ENCODE results near the gene ARHGAP24. TPM values are rescaled to one million over a fixed set of nuclear protein-coding genes. Genes with fewer than 3 reads are reported as not detected.
"Not testable (repeated sequence)": the region's sequence is repeated elsewhere in the genome, so short reads cannot be mapped to it uniquely, and the experiment has no call there.

Gene ARHGAP24
- total and polyA plus RNA-seq, 5 donors from 2014 or later, result 0.14 to 0.53 (median 0.35) TPM; not detected in 2

GRCh38 chr4:85498068-85498733 lies 23.3 kb downstream of the ARHGAP24 start:
- no peak for DNase-seq
- Mint-ChIP-seq H3K9me3 (peaks cover 0 to 14% (median 2%) of the 10 kb centered on the region in 7 donors), H3K4me3 (no peak overlapping the region), H3K27ac (no peak overlapping the region), H3K27me3 (no peaks in the 10 kb centered on the region), H3K4me1 (no peaks in the 10 kb centered on the region), H3K36me3 (no peaks in the 10 kb centered on the region)
- H3K4me1 ChIP-seq (ENCODE audit: control insufficient read depth, insufficient read depth, low read length, poor library complexity, severe bottlenecking), result no peaks in the 10 kb centered on the region
- no peaks in the 10 kb centered on the region for H3K9me3 ChIP-seq (ENCODE audit: control insufficient read depth in 2 of 2, low read length in 2 of 2)
- no peaks in the 10 kb centered on the region for H3K36me3 ChIP-seq (ENCODE audit: control insufficient read depth, insufficient read depth, low read length)
- no peak overlapping the region for H3K4me3 ChIP-seq (ENCODE audit: low read depth, low read length)
- H3K27me3 ChIP-seq (ENCODE audit: control insufficient read depth, insufficient read depth, low read length), result no peaks in the 10 kb centered on the region
- H3K27ac ChIP-seq (ENCODE audit: insufficient read depth, low read length, poor library complexity, severe bottlenecking), result no peak overlapping the region
- peak; percentile 46 to 71 for ATAC-seq (ENCODE audit: low read depth in 2 of 2)

- no peaks in the 10 kb centered on the region for H3K36me3 ChIP-seq (ENCODE audit: control insufficient read depth, insufficient read depth, low read length)
- Mint-ChIP-seq H3K27me3 (no peaks in the 10 kb centered on the region), H3K4me1 (no peaks in the 10 kb centered on the region), H3K36me3 (no peaks in the 10 kb centered on the region), H3K4me3 (no peak overlapping the region), H3K27ac (no peak overlapping the region), H3K9me3 (peaks cover 0 to 15% (median 1%) of the 10 kb centered on the region in 7 donors)
- ATAC-seq (ENCODE audit: low read depth in 2 of 2) (no peak), DNase-seq (no peak)
- H3K9me3 ChIP-seq (ENCODE audit: control insufficient read depth in 2 of 2, low read length in 2 of 2), result no peaks in the 10 kb centered on the region
- no peaks in the 10 kb centered on the region for H3K4me1 ChIP-seq (ENCODE audit: control insufficient read depth, insufficient read depth, low read length, poor library complexity, severe bottlenecking)
- no peak overlapping the region for H3K27ac ChIP-seq (ENCODE audit: insufficient read depth, low read length, poor library complexity, severe bottlenecking)
- H3K27me3 ChIP-seq (ENCODE audit: control insufficient read depth, insufficient read depth, low read length), result no peaks in the 10 kb centered on the region
- H3K4me3 ChIP-seq (ENCODE audit: low read depth, low read length), result no peak overlapping the region
These were observed 24.6 kb downstream of the ARHGAP24 start for GRCh38 chr4:85499573-85499972.

GRCh38 chr4:85500110-85500867 lies 25.3 kb downstream of the ARHGAP24 start:
- Histone ChIP-seq H3K9me3 (ENCODE audit: control insufficient read depth in 2 of 2, low read length in 2 of 2) (no peaks in the 10 kb centered on the region), H3K4me3 (ENCODE audit: low read depth, low read length) (no peak overlapping the region), H3K27ac (ENCODE audit: insufficient read depth, low read length, poor library complexity, severe bottlenecking) (no peak overlapping the region), H3K27me3 (ENCODE audit: control insufficient read depth, insufficient read depth, low read length) (no peaks in the 10 kb centered on the region), H3K36me3 (ENCODE audit: control insufficient read depth, insufficient read depth, low read length) (no peaks in the 10 kb centered on the region), H3K4me1 (ENCODE audit: control insufficient read depth, insufficient read depth, low read length, poor library complexity, severe bottlenecking) (no peaks in the 10 kb centered on the region)
- DNase-seq (no peak), ATAC-seq (ENCODE audit: low read depth in 2 of 2) (no peak)
- H3K36me3 Mint-ChIP-seq, result no peaks in the 10 kb centered on the region
- H3K4me3 Mint-ChIP-seq, result no peak overlapping the region
- no peaks in the 10 kb centered on the region for H3K27me3 Mint-ChIP-seq
- H3K9me3 Mint-ChIP-seq, result peaks cover 0 to 14% (median 0%) of the 10 kb centered on the region in 7 donors
- no peaks in the 10 kb centered on the region for H3K4me1 Mint-ChIP-seq
- H3K27ac Mint-ChIP-seq, result no peak overlapping the region

GRCh38 chr4:85501145-85501544 lies 26.2 kb downstream of the ARHGAP24 start:
- H3K9me3 Mint-ChIP-seq, result peaks cover 0 to 13% (median 0%) of the 10 kb centered on the region in 7 donors
- ATAC-seq (ENCODE audit: low read depth in 2 of 2); H3K4me1 ChIP-seq (ENCODE audit: control insufficient read depth, insufficient read depth, low read length, poor library complexity, severe bottlenecking); H3K27me3 ChIP-seq (ENCODE audit: control insufficient read depth, insufficient read depth, low read length); H3K4me3 ChIP-seq (ENCODE audit: low read depth, low read length); H3K36me3 ChIP-seq (ENCODE audit: control insufficient read depth, insufficient read depth, low read length); H3K4me3 Mint-ChIP-seq; H3K36me3 Mint-ChIP-seq; H3K27me3 Mint-ChIP-seq; H3K4me1 Mint-ChIP-seq; H3K27ac ChIP-seq (ENCODE audit: insufficient read depth, low read length, poor library complexity, severe bottlenecking); H3K27ac Mint-ChIP-seq; DNase-seq; H3K9me3 ChIP-seq (ENCODE audit: control insufficient read depth in 2 of 2, low read length in 2 of 2): not testable (repeated sequence)

GRCh38 chr4:85508654-85509053 lies 33.7 kb downstream of the ARHGAP24 start:
- no peaks in the 10 kb centered on the region for H3K27me3 ChIP-seq (ENCODE audit: control insufficient read depth, insufficient read depth, low read length)
- ATAC-seq (ENCODE audit: low read depth in 2 of 2), result no peak
- DNase-seq, result no peak
- no peak overlapping the region for H3K27ac ChIP-seq (ENCODE audit: insufficient read depth, low read length, poor library complexity, severe bottlenecking)
- Mint-ChIP-seq H3K9me3 (peaks cover 0 to 12% (median 6%) of the 10 kb centered on the region in 7 donors), H3K4me1 (no peaks in the 10 kb centered on the region), H3K4me3 (no peak overlapping the region), H3K27me3 (no peaks in the 10 kb centered on the region), H3K36me3 (no peaks in the 10 kb centered on the region), H3K27ac (no peak overlapping the region)
- no peaks in the 10 kb centered on the region for H3K4me1 ChIP-seq (ENCODE audit: control insufficient read depth, insufficient read depth, low read length, poor library complexity, severe bottlenecking)
- no peaks in the 10 kb centered on the region for H3K9me3 ChIP-seq (ENCODE audit: control insufficient read depth in 2 of 2, low read length in 2 of 2)
- H3K4me3 ChIP-seq (ENCODE audit: low read depth, low read length), result no peak overlapping the region
- no peaks in the 10 kb centered on the region for H3K36me3 ChIP-seq (ENCODE audit: control insufficient read depth, insufficient read depth, low read length)

- H3K27me3 Mint-ChIP-seq, result no peaks in the 10 kb centered on the region
- Histone ChIP-seq H3K27me3 (ENCODE audit: control insufficient read depth, insufficient read depth, low read length) (no peaks in the 10 kb centered on the region), H3K27ac (ENCODE audit: insufficient read depth, low read length, poor library complexity, severe bottlenecking) (no peak overlapping the region), H3K9me3 (ENCODE audit: control insufficient read depth in 2 of 2, low read length in 2 of 2) (no peaks in the 10 kb centered on the region), H3K36me3 (ENCODE audit: control insufficient read depth, insufficient read depth, low read length) (no peaks in the 10 kb centered on the region), H3K4me3 (ENCODE audit: low read depth, low read length) (no peak overlapping the region), H3K4me1 (ENCODE audit: control insufficient read depth, insufficient read depth, low read length, poor library complexity, severe bottlenecking) (no peaks in the 10 kb centered on the region)
- H3K4me1 Mint-ChIP-seq, result no peaks in the 10 kb centered on the region
- DNase-seq (no peak), ATAC-seq (ENCODE audit: low read depth in 2 of 2) (no peak)
- no peaks in the 10 kb centered on the region for H3K36me3 Mint-ChIP-seq
- no peak overlapping the region for H3K27ac Mint-ChIP-seq
- H3K9me3 Mint-ChIP-seq, result peaks cover 0 to 9% (median 5%) of the 10 kb centered on the region in 7 donors
- H3K4me3 Mint-ChIP-seq, result no peak overlapping the region
These were observed 35.1 kb downstream of the ARHGAP24 start for GRCh38 chr4:85509882-85510631.

- Histone ChIP-seq H3K27me3 (ENCODE audit: control insufficient read depth, insufficient read depth, low read length) (no peaks in the 10 kb centered on the region), H3K4me1 (ENCODE audit: control insufficient read depth, insufficient read depth, low read length, poor library complexity, severe bottlenecking) (no peaks in the 10 kb centered on the region), H3K27ac (ENCODE audit: insufficient read depth, low read length, poor library complexity, severe bottlenecking) (no peak overlapping the region), H3K36me3 (ENCODE audit: control insufficient read depth, insufficient read depth, low read length) (no peaks in the 10 kb centered on the region), H3K9me3 (ENCODE audit: control insufficient read depth in 2 of 2, low read length in 2 of 2) (no peaks in the 10 kb centered on the region), H3K4me3 (ENCODE audit: low read depth, low read length) (no peak overlapping the region)
- Mint-ChIP-seq H3K9me3 (peaks cover 0 to 9% (median 3%) of the 10 kb centered on the region in 7 donors), H3K36me3 (no peaks in the 10 kb centered on the region), H3K27ac (no peak overlapping the region), H3K4me3 (no peak overlapping the region), H3K27me3 (no peaks in the 10 kb centered on the region), H3K4me1 (no peaks in the 10 kb centered on the region)
- ATAC-seq (ENCODE audit: low read depth in 2 of 2), result no peak
- DNase-seq, result no peak
These were observed 35.7 kb downstream of the ARHGAP24 start for GRCh38 chr4:85510632-85510984.

Measured in CD4-positive, CD25-positive, alpha-beta regulatory T cell (primary cell).